Mesenchymal stem cell (in vitro differentiated cells and primary cell): Measurements from ENCODE around the gene MARCHF3.
A peak's percentile ranks its signal among the peaks of the same experiment; 100 is the strongest.

Experiments
- DNase-seq: peaks from one replicate; pipeline ENCODE4 v3.0.0-alpha.2; 2013
- H2AFZ ChIP-seq: one replicate; pipeline ENCODE4 v1.6.1; 2013; ENCODE audit warnings: low read depth, mild to moderate bottlenecking, control low read depth, inconsistent platforms, low read length, moderate library complexity
- H2AK5ac ChIP-seq: 2 replicates; pipeline ENCODE4 v1.6.1; 2013; ENCODE audit warnings: low read length, moderate library complexity, mild to moderate bottlenecking, inconsistent platforms; ENCODE audit not compliant: severe bottlenecking
- H2BK120ac ChIP-seq: one replicate; pipeline ENCODE4 v1.6.1; 2013; ENCODE audit warnings: low read depth, mild to moderate bottlenecking, inconsistent platforms, low read length, moderate library complexity
- H2BK12ac ChIP-seq, 2 experiments: one replicate each; pipeline ENCODE4 v1.6.1; 2013; ENCODE audit warnings: inconsistent platforms in 2 of 2, low read length in 2 of 2, mild to moderate bottlenecking in 2 of 2, moderate library complexity in 2 of 2, control low read depth in 1 of 2
- H2BK15ac ChIP-seq: one replicate; pipeline ENCODE4 v1.6.1; 2013; ENCODE audit warnings: mild to moderate bottlenecking, low read depth, inconsistent platforms; ENCODE audit not compliant: poor library complexity, severe bottlenecking
- H2BK5ac ChIP-seq: 2 replicates; pipeline ENCODE4 v1.6.1; 2013; ENCODE audit warnings: low read depth, mild to moderate bottlenecking, low read length, control low read depth, inconsistent platforms; ENCODE audit not compliant: poor library complexity, severe bottlenecking
- H3K14ac ChIP-seq, 2 experiments: one replicate each; pipeline ENCODE4 v1.6.1; 2013; ENCODE audit warnings: inconsistent platforms in 2 of 2, low read length in 2 of 2, control low read depth in 1 of 2, mild to moderate bottlenecking in 1 of 2, moderate library complexity in 1 of 2
- H3K18ac ChIP-seq, 2 experiments: one replicate each; pipeline ENCODE4 v1.6.1; 2013; ENCODE audit warnings: inconsistent platforms in 2 of 2, low read length in 2 of 2, control low read depth in 1 of 2, low read depth in 1 of 2, mild to moderate bottlenecking in 1 of 2
- H3K23ac ChIP-seq, 2 experiments: one replicate each; pipeline ENCODE4 v1.6.1; 2013; ENCODE audit warnings: inconsistent platforms in 2 of 2, low read length in 2 of 2, mild to moderate bottlenecking in 2 of 2, moderate library complexity in 2 of 2, control low read depth in 1 of 2
- H3K27ac ChIP-seq: 2 replicates; pipeline ENCODE4 v1.5.1; 2013; ENCODE audit warnings: mild to moderate bottlenecking, moderate library complexity, low read length, control low read depth, inconsistent platforms; ENCODE audit not compliant: poor library complexity, severe bottlenecking
- H3K27me3 ChIP-seq, 2 experiments: 2 replicates each; pipeline versions ENCODE4 v1.6.1 to v1.7.0; 2013; ENCODE audit warnings: low read length in 2 of 2, mild to moderate bottlenecking in 2 of 2, moderate library complexity in 2 of 2, control low read depth in 1 of 2, inconsistent platforms in 1 of 2; ENCODE audit not compliant: control insufficient read depth in 1 of 2, insufficient read depth in 1 of 2
- H3K36me3 ChIP-seq, 2 experiments: 2 replicates each; pipeline versions ENCODE4 v1.6.1 to v1.7.0; 2013; ENCODE audit warnings: low read length in 2 of 2, control low read depth in 1 of 2, inconsistent platforms in 1 of 2, low read depth in 1 of 2, mild to moderate bottlenecking in 1 of 2; ENCODE audit not compliant: insufficient read depth in 2 of 2, control insufficient read depth in 1 of 2
- H3K4ac ChIP-seq, 2 experiments: one replicate each; pipeline ENCODE4 v1.6.1; 2013; ENCODE audit warnings: inconsistent platforms in 2 of 2, low read length in 2 of 2, mild to moderate bottlenecking in 2 of 2, moderate library complexity in 2 of 2, control low read depth in 1 of 2, low read depth in 1 of 2
- H3K4me1 ChIP-seq: 2 replicates; pipeline ENCODE4 v1.6.1; 2013; ENCODE audit warnings: low read depth, low read length, control low read depth; ENCODE audit not compliant: control insufficient read depth, insufficient read depth
- H3K4me2 ChIP-seq: 2 replicates; pipeline ENCODE4 v1.6.1; 2013; ENCODE audit warnings: low read length, mild to moderate bottlenecking, inconsistent platforms; ENCODE audit not compliant: poor library complexity, severe bottlenecking
- H3K4me3 ChIP-seq, 2 experiments: 2 replicates each; pipeline versions ENCODE4 v1.5.1 to v1.7.0; 2013; ENCODE audit warnings: low read length in 2 of 2, mild to moderate bottlenecking in 2 of 2, control low read depth in 1 of 2, low read depth in 1 of 2; ENCODE audit not compliant: insufficient read depth in 1 of 2
- H3K79me1 ChIP-seq: replicated peaks from 2 replicates; pipeline ENCODE4 v1.6.1; 2013; ENCODE audit warnings: mild to moderate bottlenecking, control low read depth, low read length, inconsistent platforms; ENCODE audit not compliant: poor library complexity, severe bottlenecking
- H3K9ac ChIP-seq: 2 replicates; pipeline ENCODE4 v1.7.0; 2013; ENCODE audit warnings: mild to moderate bottlenecking, low read length, moderate library complexity
- H3K9me3 ChIP-seq: 2 replicates; pipeline ENCODE4 v1.7.0; 2013; ENCODE audit warnings: mild to moderate bottlenecking, low read length; ENCODE audit not compliant: control insufficient read depth
- H4K8ac ChIP-seq: one replicate; pipeline ENCODE4 v1.6.1; 2013; ENCODE audit warnings: inconsistent platforms, mild to moderate bottlenecking, low read length, moderate library complexity
- H4K91ac ChIP-seq: one replicate; pipeline ENCODE4 v1.6.1; 2013; ENCODE audit warnings: mild to moderate bottlenecking, low read length, inconsistent platforms
- WGBS: methylation state at CpG from one replicate; pipeline ENCODE4 v1.1.7; 2013; ENCODE audit warnings: mixed read lengths; 5-methylcytosine and 5-hydroxymethylcytosine counted together

Gene MARCHF3

GRCh38 chr5:127028822-127029457 is 1.4 kb downstream of the MARCHF3 start:
- whole genome bisulfite sequencing: 49% methylated on average over 12 of the region's 12 CpGs
- Histone ChIP-seq H3K9me3 (no peaks in the 10 kb centered on the region), H3K14ac (no peak overlapping the region), H3K79me1 (peaks cover 4% of the 10 kb centered on the region), H2AK5ac (no peak overlapping the region), H3K23ac (no peak overlapping the region), H3K4me1 (peaks cover 11% of the 10 kb centered on the region), H2BK120ac (no peak overlapping the region), H3K18ac (no peak overlapping the region), H3K4ac (no peak overlapping the region), H2BK12ac (no peak overlapping the region), H3K9ac (peak overlapping the region; percentile 83), H4K91ac (no peak overlapping the region), H2BK15ac (no peak overlapping the region), H3K4me3 (peak overlapping the region in 1 of 2 experiments; percentile 92), H3K27ac (peak overlapping the region; percentile 9), H2BK5ac (no peak overlapping the region), H3K4me2 (peak overlapping the region; percentile 95), H4K8ac (no peak overlapping the region), H3K36me3 (no peaks in the 10 kb centered on the region), H3K27me3 (peaks cover 0 to 12% of the 10 kb centered on the region in 2 experiments), H2AFZ (no peak overlapping the region)
- peak; percentile 43 for DNase-seq

- no peak overlapping the region for H4K91ac ChIP-seq
- H3K4me3 ChIP-seq: no peak overlapping the region
- no peaks in the 10 kb centered on the region for H3K36me3 ChIP-seq
- peaks cover 5% of the 10 kb centered on the region for H3K79me1 ChIP-seq
- H3K4me1 ChIP-seq: peaks cover 11% of the 10 kb centered on the region
- H3K4me2 ChIP-seq: no peak overlapping the region
- no peak overlapping the region for H2BK5ac ChIP-seq
- H3K18ac ChIP-seq: no peak overlapping the region
- H3K27me3 ChIP-seq: peaks cover 0 to 5% of the 10 kb centered on the region in 2 experiments
- H2BK120ac ChIP-seq: no peak overlapping the region
- no peak overlapping the region for H3K14ac ChIP-seq
- H3K23ac ChIP-seq: no peak overlapping the region
- no peaks in the 10 kb centered on the region for H3K9me3 ChIP-seq
- H2BK12ac ChIP-seq: no peak overlapping the region
- DNase-seq: no peak
- H3K27ac ChIP-seq: no peak overlapping the region
- no peak overlapping the region for H2AFZ ChIP-seq
- H3K9ac ChIP-seq: no peak overlapping the region
- H3K4ac ChIP-seq: no peak overlapping the region
- WGBS: 100% methylated on average over 1 of the region's 1 CpG
- no peak overlapping the region for H4K8ac ChIP-seq
- no peak overlapping the region for H2BK15ac ChIP-seq
- H2AK5ac ChIP-seq: no peak overlapping the region
Measured at GRCh38 chr5:127027539-127027938, 2.8 kb downstream of the MARCHF3 start.

- Histone ChIP-seq H3K27me3 (no peaks in the 10 kb centered on the region), H2BK12ac (no peak overlapping the region), H2BK120ac (no peak overlapping the region), H2BK15ac (no peak overlapping the region), H3K23ac (no peak overlapping the region), H3K9me3 (no peaks in the 10 kb centered on the region), H4K91ac (no peak overlapping the region), H3K79me1 (peaks cover 7% of the 10 kb centered on the region), H3K9ac (no peak overlapping the region), H3K4me2 (no peak overlapping the region), H3K18ac (no peak overlapping the region), H3K4me1 (peaks cover 8% of the 10 kb centered on the region), H3K27ac (no peak overlapping the region), H2BK5ac (no peak overlapping the region), H2AK5ac (no peak overlapping the region), H3K14ac (no peak overlapping the region), H3K4me3 (no peak overlapping the region), H4K8ac (no peak overlapping the region), H3K36me3 (no peaks in the 10 kb centered on the region), H3K4ac (no peak overlapping the region), H2AFZ (no peak overlapping the region)
- DNase-seq: no peak
- 100% methylated on average over 2 of the region's 2 CpGs for WGBS
Measured at GRCh38 chr5:127026166-127026565, 4.2 kb downstream of the MARCHF3 start.

- H2BK5ac ChIP-seq: no peak overlapping the region
- no peak overlapping the region for H3K4me2 ChIP-seq
- peaks cover 7% of the 10 kb centered on the region for H3K79me1 ChIP-seq
- H3K14ac ChIP-seq: no peak overlapping the region
- peak overlapping the region; percentile 6 for H3K9ac ChIP-seq
- no peak overlapping the region for H4K91ac ChIP-seq
- H3K9me3 ChIP-seq: no peaks in the 10 kb centered on the region
- no peak overlapping the region for H2BK15ac ChIP-seq
- no peak overlapping the region for H2BK12ac ChIP-seq
- H3K4me1 ChIP-seq: peaks cover 6% of the 10 kb centered on the region
- H4K8ac ChIP-seq: no peak overlapping the region
- no peak overlapping the region for H3K4me3 ChIP-seq
- no peak overlapping the region for H3K27ac ChIP-seq
- no peaks in the 10 kb centered on the region for H3K36me3 ChIP-seq
- no peaks in the 10 kb centered on the region for H3K27me3 ChIP-seq
- no peak overlapping the region for H2AK5ac ChIP-seq
- no peak for DNase-seq
- no peak overlapping the region for H2AFZ ChIP-seq
- no peak overlapping the region for H2BK120ac ChIP-seq
- H3K23ac ChIP-seq: no peak overlapping the region
- 82% methylated on average over 1 of the region's 1 CpG for WGBS
- H3K18ac ChIP-seq: no peak overlapping the region
- no peak overlapping the region for H3K4ac ChIP-seq
Measured at GRCh38 chr5:127025467-127025866, 4.9 kb downstream of the MARCHF3 start.
